GM19328 (cell line): Measurements from ENCODE around the gene PAQR5.

Experiments used
- ATAC-seq: cut with Tn5 transposase; IDR thresholded peaks from one replicate; pipeline ENCODE4 v1.9.1; 2021; ENCODE audit warnings: mild to moderate bottlenecking, moderate library complexity; ENCODE audit not compliant: unreplicated experiment

The PAQR5 gene

GRCh38 chr15:69389426-69389825, 90.7 kb downstream of the PAQR5 start:
- no peak for ATAC-seq

- ATAC-seq = no peak
These were observed 91.9 kb downstream of the PAQR5 start for GRCh38 chr15:69390575-69390974.

- ATAC-seq = no peak
These were observed 92.5 kb downstream of the PAQR5 start for GRCh38 chr15:69391046-69391757.

- no peak for ATAC-seq
These were observed 93.6 kb downstream of the PAQR5 start for GRCh38 chr15:69392352-69392751.

- ATAC-seq = no peak
These were observed 95.2 kb downstream of the PAQR5 start for GRCh38 chr15:69393831-69394491.

- ATAC-seq = no peak
These were observed 96.0 kb downstream of the PAQR5 start for GRCh38 chr15:69394556-69395282.

GRCh38 chr15:69395460-69395859, 96.7 kb downstream of the PAQR5 start:
- no peak for ATAC-seq

- ATAC-seq = no peak
These were observed 97.3 kb downstream of the PAQR5 start for GRCh38 chr15:69395991-69396390.

GRCh38 chr15:69398491-69398891, 99.8 kb downstream of the PAQR5 start:
- no peak for ATAC-seq

- ATAC-seq = no peak
These were observed 102.1 kb downstream of the PAQR5 start for GRCh38 chr15:69400850-69401249.

- no peak for ATAC-seq
These were observed 104.1 kb downstream of the PAQR5 start for GRCh38 chr15:69402816-69403215.

GRCh38 chr15:69403594-69403993, 104.9 kb downstream of the PAQR5 start:
- no peak for ATAC-seq

- no peak for ATAC-seq
These were observed 106.4 kb downstream of the PAQR5 start for GRCh38 chr15:69405110-69405509.

GRCh38 chr15:69407719-69408400, 109.1 kb downstream of the PAQR5 start:
- no peak for ATAC-seq

- ATAC-seq = no peak
These were observed 110.1 kb downstream of the PAQR5 start for GRCh38 chr15:69408841-69409240.

GRCh38 chr15:69410248-69410874, 111.6 kb downstream of the PAQR5 start:
- no peak for ATAC-seq

- no peak for ATAC-seq
These were observed 113.6 kb downstream of the PAQR5 start for GRCh38 chr15:69412274-69412673.

GRCh38 chr15:69412701-69413100, 114.0 kb downstream of the PAQR5 start:
- ATAC-seq = no peak

GRCh38 chr15:69413822-69414700, 115.3 kb downstream of the PAQR5 start, which contains the start of gene KIF23:
Gene KIF23 (plus strand): TSS chr15:69414349. CDS start chr15:69414466, 117 bp downstream.
- ATAC-seq = peak; percentile 95

GRCh38 chr15:69414701-69415167, 116.0 kb downstream of the PAQR5 start:
- peak; percentile 26 for ATAC-seq
